Gastroesophageal sphincter (tissue), 4 donors: ENCODE results near the gene CENPX. TPM values are rescaled to one million over a fixed set of nuclear protein-coding genes. Genes with fewer than 3 reads are reported as not detected.

ENCODE experiments used
- ATAC-seq: fragments of 150-250 bp; one replicate; pipeline ENCODE4 v1.9.1; 2016; ENCODE audit warnings: mild to moderate bottlenecking, moderate library complexity
- H3K27ac ChIP-seq, 4 donors: fragments of 200-600 bp; sonication (generic) in 3 of 4; 1 replicate in 3 of 4; 2 replicates in 1 of 4; pipeline ENCODE4 v1.5.1; 2016 to 2019
- H3K27me3 ChIP-seq: fragments of 200-600 bp; sonication (generic); one replicate; pipeline ENCODE4 v1.5.1; 2019
- H3K36me3 ChIP-seq, 2 donors: fragments of 200-600 bp; sonication (generic); one replicate each; pipeline ENCODE4 v1.5.1; 2019; ENCODE audit warnings: control low read depth in 1 of 2
- H3K4me1 ChIP-seq, 3 donors: fragments of 200-600 bp; sonication (generic); 1 replicate in 2 of 3; 2 replicates in 1 of 3; pipeline ENCODE4 v1.5.1; 2016 to 2019; ENCODE audit warnings: control low read depth in 2 of 3
- H3K4me3 ChIP-seq, 2 donors: fragments of 200-600 bp; sonication (generic); one replicate each; pipeline ENCODE4 v1.5.1; 2019; ENCODE audit warnings: mild to moderate bottlenecking in 1 of 2, moderate library complexity in 1 of 2
- H3K9me3 ChIP-seq, 3 donors: fragments of 200-600 bp; sonication (generic); one replicate each; pipeline ENCODE4 v1.5.1; 2017 to 2019; ENCODE audit warnings: control low read depth in 2 of 3
- CTCF ChIP-seq, 4 experiments: fragments of 200-600 bp in 2 of 4; fragments of 450-650 bp in 2 of 4; sonication (generic) in 1 of 4; IDR thresholded peaks; one replicate each; pipeline ENCODE4 v1.5.1; 2017 to 2019; ENCODE audit warnings: antibody characterized with exemption in 4 of 4, mild to moderate bottlenecking in 2 of 4, moderate library complexity in 2 of 4
- EP300 ChIP-seq: sonication (generic); formaldehyde crosslinking; IDR thresholded peaks from one replicate; pipeline ENCODE4 v1.6.1; 2017; ENCODE audit warnings: antibody characterized with exemption, mild to moderate bottlenecking
- POLR2A ChIP-seq, 2 donors: fragments of 450-650 bp; IDR thresholded peaks; one replicate each; pipeline ENCODE4 v1.6.1; 2017; ENCODE audit warnings: antibody characterized with exemption in 2 of 2, mild to moderate bottlenecking in 2 of 2, moderate library complexity in 1 of 2
- POLR2AphosphoS5 ChIP-seq: sonication (generic); formaldehyde crosslinking; IDR thresholded peaks from one replicate; pipeline ENCODE4 v1.6.1; 2017; ENCODE audit warnings: antibody characterized with exemption
- WGBS, 2 donors: methylation state at CpG; one replicate each; pipeline ENCODE4 v1.1.5; 2018; ENCODE audit warnings: low coverage in 1 of 2; 5-methylcytosine and 5-hydroxymethylcytosine counted together
- total RNA-seq, 4 donors: library from RNA; depleted of rRNA; stranded (reverse); fragments of >200 nt; gene quantifications; one replicate each; pipeline ENCODE4 v1.1.0, GENCODE V29; 2016

Gene CENPX
- total RNA-seq, 4 donors from 2014 or later = 65.3 to 110 (median 78.8) TPM

- Histone ChIP-seq H3K9me3 (no peaks in the 10 kb centered on the region), H3K4me1 (peaks cover 0 to 49% (median 25%) of the 10 kb centered on the region in 3 donors), H3K27me3 (no peaks in the 10 kb centered on the region), H3K36me3 (peaks cover 0 to 36% of the 10 kb centered on the region in 2 donors), H3K4me3 (peak overlapping the region; percentile 66 to 94), H3K27ac (peak overlapping the region in 3 of 4 donors; percentile 57 to 70 (median 63))
- WGBS, 2 donors = 13% methylated on average over 5 of the region's 55 CpGs; no CpG with 5 or more reads in 1 of the 2 donors
- peak; percentile 0 for ATAC-seq
- no peak for TF ChIP-seq POLR2AphosphoS5
- no peak for TF ChIP-seq POLR2A (IDR thresholded peaks at IDR 0.05)
- no peak for TF ChIP-seq CTCF (IDR thresholded peaks at IDR 0.05)
- no peak for TF ChIP-seq EP300
Observed at GRCh38 chr17:82023447-82024241, 966 bp upstream of the CENPX start.

GRCh38 chr17:82022981-82023446, 336 bp upstream of the CENPX start, which contains the start of gene LRRC45:
LRRC45 (plus strand) TSS chr17:82023305; CDS start chr17:82023644, 339 bp downstream.
- ATAC-seq = peak; percentile 97
- Histone ChIP-seq H3K9me3 (no peaks in the 10 kb centered on the region), H3K4me1 (peaks cover 0 to 49% (median 25%) of the 10 kb centered on the region in 3 donors), H3K27ac (peak within 1 kb of the TSS in 3 of 4 donors; percentile 82 to 85 (median 82)), H3K27me3 (no peaks in the 10 kb centered on the region), H3K36me3 (peaks cover 0 to 36% of the 10 kb centered on the region in 2 donors), H3K4me3 (peak within 1 kb of the TSS; percentile 68 to 94)
- no CpG with 5 or more reads among the region's 42 CpGs for WGBS, 2 donors
- TF ChIP-seq CTCF (IDR thresholded peaks at IDR 0.05) (no peak), POLR2AphosphoS5 (no peak), EP300 (no peak), POLR2A (IDR thresholded peaks at IDR 0.05) (no peak)

GRCh38 chr17:82021900-82022309, 773 bp downstream of the CENPX start:
- Histone ChIP-seq H3K27ac (peak overlapping the region in 3 of 4 donors; percentile 82 to 85 (median 82)), H3K27me3 (no peaks in the 10 kb centered on the region), H3K36me3 (peaks cover 0 to 36% of the 10 kb centered on the region in 2 donors), H3K4me1 (peaks cover 0 to 49% (median 25%) of the 10 kb centered on the region in 3 donors), H3K9me3 (no peaks in the 10 kb centered on the region), H3K4me3 (peak overlapping the region; percentile 68 to 94)
- no peak for TF ChIP-seq POLR2AphosphoS5
- no peak for TF ChIP-seq POLR2A (IDR thresholded peaks at IDR 0.05)
- TF ChIP-seq CTCF (IDR thresholded peaks at IDR 0.05) = no peak
- no peak for TF ChIP-seq EP300
- no peak for ATAC-seq
- 20% methylated on average over 2 of the region's 10 CpGs; no CpG with 5 or more reads in 1 of the 2 donors for whole genome bisulfite sequencing, 2 donors

- ATAC-seq = no peak
- H3K4me3 ChIP-seq = peak overlapping the region in 1 of 2 donors; percentile 94
Observed at GRCh38 chr17:82021107-82021899, 1.4 kb downstream of the CENPX start.

More at GRCh38 chr17:82021107-82021899, 1.4 kb downstream of the CENPX start:
- peak overlapping the region in 2 of 4 donors; percentile 82 to 85 for H3K27ac ChIP-seq
- 43% methylated on average over 7 of the region's 25 CpGs; no CpG with 5 or more reads in 1 of the 2 donors for WGBS, 2 donors
- no peaks in the 10 kb centered on the region for H3K27me3 ChIP-seq
- peak in 3 of 4 experiments; percentile 73 to 78 (median 77) for TF ChIP-seq CTCF (IDR thresholded peaks at IDR 0.05)
- TF ChIP-seq POLR2AphosphoS5 = no peak
- TF ChIP-seq EP300 = no peak
- H3K9me3 ChIP-seq = no peaks in the 10 kb centered on the region
- H3K4me1 ChIP-seq = peaks cover 0 to 49% (median 25%) of the 10 kb centered on the region in 3 donors
- H3K36me3 ChIP-seq = peaks cover 0 to 32% of the 10 kb centered on the region in 2 donors
